GM19452 (cell line): ENCODE data around the gene TGM1.

ENCODE experiments used
- ATAC-seq: cut with Tn5 transposase; IDR thresholded peaks from one replicate; pipeline ENCODE4 v1.9.1; 2021; ENCODE audit not compliant: unreplicated experiment

The TGM1 gene

GRCh38 chr14:24262821-24263733 lies at the start of gene TGM1:
TSS of gene TGM1 (minus strand) at chr14:24263177. CDS start at chr14:24262352, 825 bp downstream.
- no peak for ATAC-seq

- ATAC-seq = no peak
Observed at GRCh38 chr14:24311837-24312615, 49.0 kb upstream of the TGM1 start.

GRCh38 chr14:24310646-24311604 lies 47.9 kb upstream of the TGM1 start, which contains the start of gene LTB4R:
TSS of gene LTB4R (plus strand) at chr14:24311502. CDS start at chr14:24315652, 4,150 bp downstream.
- ATAC-seq = peak; percentile 66

GRCh38 chr14:24310265-24310645 lies 47.3 kb upstream of the TGM1 start:
- no peak for ATAC-seq

- ATAC-seq = no peak
Observed at GRCh38 chr14:24309538-24310264, 46.7 kb upstream of the TGM1 start, which contains the start of gene LTB4R2. TSS of gene LTB4R2 (plus strand) at chr14:24310140. CDS start at chr14:24310665, 525 bp downstream.

GRCh38 chr14:24308342-24309124 lies 45.6 kb upstream of the TGM1 start:
- ATAC-seq = no peak

- no peak for ATAC-seq
Observed at GRCh38 chr14:24307575-24308341, 44.8 kb upstream of the TGM1 start, which contains the start of gene CIDEB. TSS of gene CIDEB (minus strand) at chr14:24307977. CDS start at chr14:24307858, 119 bp downstream.

- no peak for ATAC-seq
Observed at GRCh38 chr14:24307156-24307574, 44.2 kb upstream of the TGM1 start.

- no peak for ATAC-seq
Observed at GRCh38 chr14:24304019-24304387, 41.0 kb upstream of the TGM1 start.

- ATAC-seq = no peak
Observed at GRCh38 chr14:24300326-24300980, 37.5 kb upstream of the TGM1 start.

GRCh38 chr14:24299255-24300191 lies 36.5 kb upstream of the TGM1 start, which contains the start of the genes DHRS1 and NOP9:
TSS of gene DHRS1 (minus strand) at chr14:24299780. CDS start at chr14:24299106, 674 bp downstream.
TSS of gene NOP9 (plus strand) at chr14:24299850. CDS start at chr14:24299955, 105 bp downstream.
- ATAC-seq = peak; percentile 70

- no peak for ATAC-seq
Observed at GRCh38 chr14:24298892-24299254, 35.9 kb upstream of the TGM1 start.

GRCh38 chr14:24297190-24297964 lies 34.4 kb upstream of the TGM1 start:
- ATAC-seq = peak; percentile 36

- peak; percentile 55 for ATAC-seq
Observed at GRCh38 chr14:24296341-24297157, 33.6 kb upstream of the TGM1 start.

- ATAC-seq = no peak
Observed at GRCh38 chr14:24293525-24293924, 30.5 kb upstream of the TGM1 start.
